HG03378 (cell line): Measurements from ENCODE around the gene BZW2.
"Not testable (repeated sequence)": the region's sequence is repeated elsewhere in the genome, so short reads cannot be mapped to it uniquely, and the experiment has no call there.

Experiments used
- ATAC-seq: cut with Tn5 transposase; IDR thresholded peaks from one replicate; pipeline ENCODE4 v1.9.1; 2021; ENCODE audit warnings: mild to moderate bottlenecking, moderate library complexity; ENCODE audit not compliant: unreplicated experiment

The BZW2 gene

DNA sequence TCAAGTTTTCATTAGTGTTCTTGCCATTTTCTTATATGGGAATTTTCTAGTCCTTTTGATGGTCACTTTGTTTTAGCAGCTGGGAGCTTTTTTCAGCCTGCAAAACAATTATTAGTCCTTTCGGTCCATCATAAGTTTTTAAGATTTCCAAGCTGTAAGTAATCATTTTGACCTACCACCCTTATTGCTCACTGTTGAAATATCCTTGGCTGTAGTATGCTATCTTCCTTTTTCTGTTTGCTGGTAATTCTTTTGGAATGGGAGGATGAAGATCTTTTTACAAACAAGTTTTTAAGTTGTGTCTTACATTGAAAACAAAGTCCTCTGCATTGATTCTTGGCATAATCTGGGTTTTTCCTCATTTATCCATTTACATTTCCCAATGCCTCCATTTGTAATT is 24.0 kb downstream of the BZW2 start:
- ATAC-seq: no peak

DNA sequence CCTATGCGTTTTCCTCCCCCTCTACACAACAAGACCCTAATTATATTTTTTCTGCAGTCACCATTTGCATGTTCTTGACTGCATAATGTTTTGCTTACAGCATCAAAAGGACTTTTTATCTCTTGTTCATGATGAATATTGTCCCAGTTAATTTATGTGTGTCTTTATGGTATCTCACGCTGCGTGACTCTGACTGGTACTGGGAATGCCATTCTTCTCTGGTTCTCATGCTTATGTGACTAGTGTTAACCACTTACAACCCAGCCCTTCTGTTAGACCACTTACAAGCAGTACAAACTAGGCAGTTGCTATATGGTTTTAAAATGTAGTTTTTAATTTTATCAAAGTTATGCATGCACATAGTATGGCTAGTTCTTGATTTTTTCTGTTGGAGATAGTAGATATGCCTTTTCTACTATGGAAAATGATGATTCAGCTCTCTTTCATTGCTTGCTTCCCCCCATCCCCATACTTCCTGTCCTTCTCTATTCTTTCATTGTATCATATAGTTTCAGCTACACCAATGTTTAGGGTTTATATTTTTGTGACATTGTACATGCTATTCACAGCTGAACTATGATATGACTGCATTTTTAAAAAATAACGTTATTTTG is 24.9 kb downstream of the BZW2 start:
- ATAC-seq: no peak

DNA sequence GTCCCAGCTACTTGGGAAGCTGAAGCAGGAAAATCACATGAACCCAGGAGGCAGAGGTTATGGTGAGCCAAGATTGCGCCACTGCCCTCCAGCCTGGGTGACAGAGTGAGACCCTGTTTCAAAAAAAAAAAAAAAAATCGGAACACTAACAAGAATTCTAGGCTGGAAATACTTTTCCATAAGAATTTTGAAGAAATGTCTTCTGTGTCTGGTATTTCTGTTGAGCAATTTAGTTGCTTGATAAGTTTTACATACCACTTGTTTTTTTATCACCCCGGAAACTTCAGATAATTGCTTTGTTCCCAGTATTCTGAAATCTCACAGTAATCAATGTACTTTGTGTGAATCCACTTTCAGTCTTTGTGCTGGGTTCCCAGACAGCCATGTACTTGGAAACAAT is 25.8 kb downstream of the BZW2 start:
- ATAC-seq: no peak

DNA sequence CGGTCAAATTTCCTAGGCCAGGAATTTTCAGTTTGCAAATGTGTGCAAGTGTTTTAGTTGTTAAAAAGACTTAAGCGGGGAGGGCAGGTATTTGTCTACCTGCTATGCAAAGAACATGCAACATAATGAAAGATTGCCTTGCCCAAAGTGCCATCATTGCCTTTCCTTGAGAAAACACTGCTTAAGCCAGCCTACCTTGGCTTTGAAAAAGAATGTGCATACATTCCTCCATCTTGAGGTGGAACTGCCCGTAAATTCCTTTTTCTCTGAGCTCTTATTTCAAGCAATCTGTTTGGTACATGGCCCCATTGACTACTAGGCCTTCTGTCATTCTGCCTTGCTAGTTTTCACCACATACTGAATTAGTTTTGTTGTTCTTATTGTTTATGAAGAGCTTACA is 29.3 kb downstream of the BZW2 start:
- ATAC-seq: no peak

DNA sequence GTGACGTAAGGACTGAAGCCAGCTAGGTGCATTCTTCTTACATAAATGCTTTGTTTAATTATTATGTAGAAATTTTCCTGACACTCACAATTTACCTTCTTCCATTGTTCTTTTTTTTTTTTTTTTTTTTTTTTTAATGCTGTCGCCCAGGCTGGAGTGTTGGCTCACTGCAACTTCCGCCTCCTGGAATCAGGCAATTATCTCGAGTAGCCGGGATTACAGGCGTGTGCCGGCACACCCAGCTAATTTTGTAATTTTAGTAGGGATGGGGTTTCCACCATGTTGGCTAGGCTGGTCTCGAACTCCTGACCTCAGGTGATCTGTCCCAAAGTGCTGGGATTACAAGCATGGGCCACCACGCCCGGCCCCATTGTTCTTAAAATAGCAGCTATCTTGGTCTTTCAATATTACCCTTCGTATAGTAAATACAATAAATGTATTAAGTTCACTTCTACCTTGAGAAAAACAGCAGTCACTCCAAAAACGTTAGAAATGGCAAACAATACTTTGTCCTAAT is 32.1 kb downstream of the BZW2 start:
- ATAC-seq: no peak

DNA sequence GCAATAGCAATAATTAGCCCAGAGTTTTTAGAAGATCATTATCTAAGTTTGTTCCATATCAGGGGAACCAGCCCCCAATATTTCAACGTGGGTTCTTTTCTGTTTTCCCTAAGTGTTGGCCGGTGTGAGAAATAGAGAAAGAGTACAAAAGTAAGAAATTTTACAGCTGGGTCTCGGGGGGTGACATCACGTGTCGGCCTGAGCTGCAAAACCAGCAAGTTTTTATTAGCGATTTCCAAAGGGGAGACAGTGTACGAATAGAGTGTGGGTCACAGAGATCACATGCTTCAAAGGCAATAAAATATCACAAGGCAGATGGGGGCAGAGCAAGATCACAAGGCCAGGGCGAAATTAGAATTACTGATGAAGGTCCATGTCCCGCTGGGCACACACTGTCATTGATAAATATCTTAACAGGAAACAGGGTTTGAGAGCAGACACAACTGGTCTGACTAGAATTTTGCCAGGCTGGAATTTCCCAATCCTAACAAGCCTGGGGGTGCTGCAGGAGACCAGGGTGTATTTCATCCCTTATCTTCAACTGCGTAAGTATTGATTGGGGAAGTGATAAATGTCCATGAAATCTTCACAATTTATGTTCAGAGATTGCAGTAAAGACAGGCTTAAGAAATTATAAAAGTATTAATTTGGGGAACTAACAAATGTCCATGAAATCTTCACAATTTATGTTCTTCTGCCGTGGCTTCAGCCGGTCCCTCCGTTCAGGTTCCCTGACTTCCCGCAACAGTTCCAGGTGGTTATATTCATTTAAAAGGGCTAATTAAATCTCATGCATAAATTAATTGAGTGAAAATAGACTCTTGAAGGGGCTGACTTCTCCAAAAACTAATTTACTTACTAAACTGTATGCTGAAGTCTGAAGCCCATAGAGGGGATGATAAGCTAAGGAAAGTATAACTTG is 32.9 kb downstream of the BZW2 start:
- ATAC-seq: not testable (repeated sequence)

DNA sequence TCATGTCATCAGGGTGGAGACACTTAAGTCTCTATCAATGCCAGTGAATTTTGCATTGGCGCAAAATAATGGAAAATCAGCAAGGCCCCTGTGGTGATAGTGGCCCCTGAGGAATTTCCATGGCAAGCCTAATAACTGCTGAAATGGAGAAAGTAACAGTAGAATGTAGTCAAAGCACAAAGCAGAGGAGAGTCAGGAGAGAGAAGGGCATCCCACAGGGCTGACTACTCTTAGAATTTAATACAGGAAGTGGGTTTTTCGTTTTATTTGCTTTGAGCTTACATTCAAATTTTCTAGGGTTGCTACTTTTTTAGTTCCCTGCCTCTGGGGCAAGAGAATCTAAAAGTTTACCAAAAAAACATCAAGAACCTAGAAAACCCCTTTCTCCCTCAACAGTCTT is 39.0 kb downstream of the BZW2 start:
- ATAC-seq: no peak

DNA sequence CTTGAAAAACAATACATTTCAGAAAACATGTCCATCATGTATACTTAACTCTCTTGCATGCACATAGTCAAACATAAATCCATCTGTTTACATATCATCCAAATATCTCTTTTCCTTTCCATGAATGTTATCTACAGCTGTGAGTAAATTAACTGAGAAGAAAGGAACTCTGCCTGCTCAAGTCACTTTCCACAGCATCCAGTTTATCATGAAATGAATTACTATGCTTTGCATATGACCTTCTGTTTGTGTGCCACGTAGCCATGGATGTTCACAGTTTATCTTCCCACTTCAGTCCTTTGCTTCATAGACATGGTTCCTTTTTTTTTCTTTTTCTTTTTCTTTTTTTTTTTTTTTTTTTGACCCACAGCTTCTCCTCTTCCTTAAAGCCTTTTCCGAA is 39.6 kb downstream of the BZW2 start:
- no peak for ATAC-seq

DNA sequence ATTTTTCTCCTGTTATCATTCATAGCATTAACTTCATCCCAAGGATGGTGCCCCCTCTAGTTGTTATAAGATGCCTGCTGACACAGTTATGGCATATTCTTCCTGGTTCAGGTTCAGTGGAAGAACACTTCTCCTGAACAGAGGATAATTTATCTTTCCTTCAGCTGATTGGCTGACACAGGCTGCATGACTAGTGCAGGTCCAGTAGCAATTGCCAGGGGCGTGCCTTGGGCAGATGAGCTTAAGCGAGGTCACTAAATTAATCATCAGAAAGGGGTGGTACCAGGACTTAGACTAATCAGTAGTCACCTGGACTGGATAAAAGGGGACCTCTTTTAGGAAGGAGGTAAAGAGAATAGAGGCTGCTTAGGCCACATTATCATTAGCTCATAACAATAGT is 42.3 kb downstream of the BZW2 start:
- ATAC-seq: no peak

DNA sequence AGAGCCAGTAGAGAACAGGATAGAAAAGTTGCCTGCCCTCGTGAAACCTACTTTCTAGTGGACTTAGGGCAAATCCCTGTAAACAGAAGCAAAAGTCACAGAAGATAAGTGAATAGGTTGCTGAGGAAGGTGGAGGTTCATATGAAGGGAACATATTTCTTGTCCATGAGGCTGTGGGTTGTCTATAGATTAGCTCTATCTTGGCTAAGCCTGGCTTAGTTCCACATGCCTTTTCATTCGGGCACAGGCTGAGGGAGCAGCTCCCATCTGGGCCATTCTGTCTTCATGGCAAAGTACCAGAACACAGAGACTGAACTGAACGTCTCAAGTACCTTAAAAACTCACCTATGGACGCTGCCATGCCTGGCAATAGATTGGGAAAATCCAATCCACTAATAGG is 45.3 kb downstream of the BZW2 start:
- ATAC-seq: no peak

DNA sequence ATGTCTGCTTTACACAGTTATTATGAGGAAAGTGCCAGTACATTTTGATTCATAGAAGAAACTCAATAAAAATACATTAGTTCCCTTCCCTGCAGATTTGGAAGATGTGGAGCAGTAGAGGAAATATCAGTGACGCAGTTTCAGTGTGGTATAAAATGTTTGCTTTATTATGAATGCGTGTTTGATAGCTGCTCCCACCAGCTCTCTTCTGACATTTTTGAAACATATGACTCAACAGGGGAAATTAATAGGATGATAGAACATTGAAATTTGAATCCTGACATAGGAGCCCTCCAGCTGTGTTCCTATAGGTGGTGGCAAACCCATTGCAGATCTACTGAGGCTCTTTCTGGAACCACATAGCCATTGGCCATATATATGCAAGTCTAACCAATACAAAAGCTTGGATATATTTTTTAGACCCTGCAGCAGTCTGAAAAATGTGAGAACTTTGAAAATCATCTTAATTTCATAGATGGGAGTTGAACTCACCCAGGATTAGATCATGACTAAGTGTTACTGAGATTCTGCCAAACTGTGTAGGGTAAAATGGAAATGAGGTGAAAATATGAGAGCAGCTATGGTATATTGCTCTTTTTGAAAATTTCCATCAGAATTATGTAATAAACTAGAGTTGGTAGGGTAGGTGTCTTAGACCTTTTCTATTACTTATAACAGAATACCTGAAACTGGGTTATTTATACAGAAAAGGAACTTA is 47.8 kb downstream of the BZW2 start:
- ATAC-seq: no peak

DNA sequence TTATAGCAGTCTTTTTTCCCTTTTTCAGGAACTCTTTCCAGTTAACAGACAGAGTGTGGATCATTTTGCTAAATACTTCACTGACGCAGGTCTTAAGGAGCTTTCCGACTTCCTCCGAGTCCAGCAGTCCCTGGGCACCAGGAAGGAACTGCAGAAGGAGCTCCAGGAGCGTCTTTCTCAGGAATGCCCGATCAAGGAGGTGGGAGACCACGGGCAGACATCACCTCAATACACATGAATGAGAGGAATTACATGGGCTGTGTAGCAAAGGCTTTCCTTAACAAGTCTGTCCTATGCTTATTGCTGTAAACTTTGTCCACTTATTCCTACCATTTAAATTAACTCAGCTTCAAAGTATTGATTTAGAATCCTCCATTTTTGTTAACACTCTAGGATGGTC is 48.8 kb downstream of the BZW2 start:
- ATAC-seq: no peak

DNA sequence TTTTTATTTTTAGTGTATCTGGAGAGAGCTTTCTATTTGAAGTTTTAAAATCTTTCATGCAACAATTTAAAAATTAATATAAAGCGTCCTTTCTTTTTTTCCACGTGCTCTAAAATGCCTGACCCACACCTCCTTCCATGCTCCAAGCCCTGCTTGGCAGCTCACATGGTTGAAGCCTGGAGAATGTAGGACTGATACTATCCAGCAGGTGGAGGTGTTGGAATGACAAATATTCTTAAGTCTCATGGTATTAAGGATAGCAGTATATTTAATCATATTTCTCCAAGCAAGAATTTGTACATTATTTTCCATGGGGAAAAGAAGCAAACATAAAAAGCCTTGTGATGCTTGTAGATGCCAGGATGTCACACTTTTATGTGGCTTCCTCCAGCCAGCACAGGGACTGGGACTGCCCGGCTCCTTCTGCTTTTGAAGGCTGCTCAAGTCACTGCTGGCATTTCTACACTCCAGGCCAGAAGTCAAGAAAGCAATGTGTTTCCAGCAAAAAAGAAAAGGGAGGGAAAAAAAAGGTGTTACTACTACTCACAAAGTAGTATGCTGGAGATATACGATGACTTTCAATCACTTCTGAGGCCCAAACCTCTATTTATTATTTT is 49.7 kb downstream of the BZW2 start:
- peak; percentile 70 for ATAC-seq

DNA sequence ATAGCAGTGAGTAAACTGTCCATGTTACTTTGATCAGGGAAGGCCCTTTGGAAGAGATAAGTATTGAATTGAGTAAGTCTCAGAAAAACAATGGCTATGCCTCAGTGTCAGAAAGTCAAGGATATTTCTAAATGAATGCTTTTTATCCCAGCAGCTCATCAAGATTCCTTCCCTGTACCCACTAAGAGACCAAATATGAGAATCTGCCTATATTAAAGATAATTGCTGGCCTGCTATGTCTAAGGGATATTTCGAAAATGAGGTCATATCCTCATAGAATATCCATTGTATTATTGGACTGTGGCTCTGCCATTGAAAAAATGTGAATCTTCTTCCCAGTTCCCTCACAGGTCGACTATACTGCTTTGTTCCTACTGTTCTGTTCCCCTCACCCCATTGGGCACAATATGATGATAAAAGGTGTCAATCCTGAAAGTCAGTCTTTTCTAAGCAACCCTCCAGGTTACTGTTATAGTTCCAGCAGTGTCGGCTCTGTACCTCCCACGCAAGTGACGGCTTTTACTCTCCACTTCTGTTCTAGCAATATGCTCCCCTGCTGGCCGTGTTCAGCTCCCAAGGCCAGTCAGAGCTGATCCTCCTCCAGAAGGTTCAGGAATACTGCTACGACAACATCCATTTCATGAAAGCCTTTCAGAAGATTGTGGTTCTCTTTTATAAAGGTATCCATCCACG is 51.7 kb downstream of the BZW2 start:
- ATAC-seq: no peak

DNA sequence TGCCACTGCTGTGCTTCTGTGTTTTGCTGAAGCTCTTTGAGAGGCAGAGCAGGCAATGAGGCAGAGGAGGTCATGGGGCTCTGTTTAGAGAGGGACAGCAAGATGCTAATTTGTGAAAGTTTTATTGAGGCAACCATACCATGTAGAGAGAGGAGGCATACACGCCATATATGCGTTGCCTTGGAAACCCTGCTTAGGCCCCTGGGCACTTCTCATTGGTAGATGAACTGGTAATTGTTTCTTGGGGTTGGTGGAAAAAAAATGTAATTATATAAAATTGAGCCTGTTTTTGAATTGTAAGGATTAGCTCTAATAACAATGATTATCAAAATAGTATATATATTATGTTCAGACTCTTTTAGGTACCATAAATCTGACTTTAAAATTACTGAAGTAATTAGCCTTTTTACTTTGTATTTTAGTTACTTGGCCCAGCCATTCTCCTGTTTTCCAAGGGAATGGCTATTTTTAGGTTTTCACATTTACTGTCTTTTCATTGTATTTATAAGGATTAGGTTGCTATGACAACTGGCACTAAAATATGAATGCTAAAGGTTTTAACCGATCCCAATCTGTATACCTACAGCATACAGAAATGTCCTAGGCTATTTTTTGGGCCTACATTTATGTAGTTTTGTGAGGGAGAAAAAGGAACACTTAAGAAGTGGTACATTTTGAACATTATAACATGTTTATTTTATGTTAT is 52.4 kb downstream of the BZW2 start:
- ATAC-seq: no peak

DNA sequence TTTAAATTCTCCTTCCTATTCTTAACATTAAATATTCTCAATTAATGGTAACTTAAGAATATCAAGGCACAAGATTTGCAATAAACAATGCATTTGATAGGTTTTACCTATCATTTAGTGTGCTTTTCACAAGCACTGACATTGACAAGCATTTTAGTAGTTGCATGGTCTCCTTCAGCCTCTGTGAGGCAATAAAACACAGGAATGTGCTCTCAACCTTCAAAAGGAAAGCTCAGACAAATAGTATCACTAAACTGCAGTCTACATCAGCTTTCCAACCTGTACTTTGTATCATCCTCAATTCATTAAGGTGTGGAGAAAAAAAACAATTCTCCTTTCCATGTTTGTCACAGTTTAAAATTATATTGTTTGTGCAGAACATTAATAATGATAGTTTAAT is 56.5 kb downstream of the BZW2 start:
- ATAC-seq: no peak

DNA sequence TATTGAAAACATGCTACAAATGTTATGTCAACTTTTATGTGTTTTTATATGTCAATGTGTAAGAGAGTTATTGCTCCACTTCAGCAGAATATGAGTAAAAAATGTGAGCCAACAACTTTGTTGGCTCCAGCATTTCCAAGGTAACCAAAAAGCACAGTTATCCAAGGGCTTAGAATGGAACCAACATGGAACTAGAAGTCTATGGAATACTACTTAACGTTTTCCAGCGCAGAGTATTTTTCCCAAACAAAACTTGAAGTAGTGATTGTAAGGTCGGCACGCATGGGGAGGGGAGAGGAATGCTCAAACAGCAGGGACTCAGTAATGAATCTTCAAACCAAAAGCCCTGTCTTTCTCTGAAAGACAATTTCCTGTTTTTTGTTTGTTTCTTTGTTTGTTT is 62.5 kb downstream of the BZW2 start:
- ATAC-seq: no peak

DNA sequence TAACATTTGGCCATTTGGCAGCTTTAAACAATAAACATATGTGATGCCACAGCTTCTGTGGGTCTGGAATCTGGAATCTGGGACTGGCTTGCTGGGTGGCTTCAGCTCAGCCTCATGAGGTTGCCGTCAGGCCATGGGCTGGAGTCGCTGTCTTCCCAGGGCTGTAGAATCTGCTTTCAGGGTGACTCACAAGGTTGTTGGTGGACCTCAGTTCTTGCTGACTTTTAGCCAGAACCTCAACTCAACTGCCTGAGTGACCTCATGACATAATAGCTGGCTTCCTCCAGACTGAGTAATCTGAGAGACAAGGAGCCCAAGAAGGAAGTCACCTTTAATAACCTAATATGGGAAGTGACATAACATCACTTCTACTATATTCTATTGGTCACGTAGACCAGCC is 63.0 kb downstream of the BZW2 start:
- ATAC-seq: no peak

DNA sequence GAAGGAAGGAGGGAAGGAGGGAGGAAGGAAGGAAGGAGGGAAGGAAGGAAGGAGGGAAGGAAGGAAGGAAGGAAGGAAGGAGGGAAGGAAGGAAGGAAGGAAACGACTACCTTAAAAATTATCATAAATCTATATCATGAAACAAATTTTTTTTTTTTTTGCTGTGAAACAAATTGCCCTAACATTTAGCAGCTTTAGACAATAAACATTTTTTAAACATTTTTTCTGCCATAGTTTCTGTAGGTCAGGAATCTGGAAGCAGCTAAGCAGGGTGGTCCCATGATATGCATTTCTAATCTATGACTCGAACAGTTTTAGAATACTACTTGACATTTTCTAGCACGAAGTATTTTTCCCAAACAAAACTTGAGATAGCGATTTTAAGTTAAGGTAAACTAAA is 64.7 kb downstream of the BZW2 start:
- ATAC-seq: no peak

DNA sequence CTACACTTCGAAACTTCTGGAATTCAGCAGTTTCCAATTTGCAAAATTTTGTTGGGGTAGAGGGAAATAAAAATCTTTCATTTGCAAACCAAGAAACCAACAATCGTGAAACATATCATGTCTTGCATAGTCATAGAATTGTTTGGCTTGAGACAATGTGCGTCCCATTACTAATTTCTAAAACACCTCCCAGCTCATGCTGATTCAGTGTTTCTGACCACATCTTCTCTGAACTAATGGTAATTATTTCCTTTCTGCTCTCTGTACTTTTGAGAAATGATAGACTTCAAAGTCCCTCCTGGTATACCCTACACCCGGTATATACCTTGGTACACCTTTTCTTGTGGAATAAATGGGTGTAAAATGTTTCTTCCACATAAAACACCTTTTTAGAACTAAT is 65.7 kb downstream of the BZW2 start:
- ATAC-seq: no peak
